GM21423 (cell line): ENCODE results near the gene PTPRK.

Experiments
- ATAC-seq: cut with Tn5 transposase; IDR thresholded peaks from one replicate; pipeline ENCODE4 v1.9.1; 2021; ENCODE audit warnings: mild to moderate bottlenecking, moderate library complexity; ENCODE audit not compliant: unreplicated experiment

The PTPRK gene

GRCh38 chr6:128252341-128253176, 267.8 kb downstream of the PTPRK start:
- ATAC-seq = peak; percentile 73

GRCh38 chr6:128251445-128252340, 268.7 kb downstream of the PTPRK start:
- no peak for ATAC-seq

- ATAC-seq = no peak
Observed at GRCh38 chr6:128250370-128251070, 269.9 kb downstream of the PTPRK start.

GRCh38 chr6:128249429-128249828, 271.0 kb downstream of the PTPRK start:
- ATAC-seq = no peak

GRCh38 chr6:128246472-128247260, 273.7 kb downstream of the PTPRK start:
- ATAC-seq = no peak

GRCh38 chr6:128244751-128245405, 275.5 kb downstream of the PTPRK start:
- ATAC-seq = no peak

- ATAC-seq = no peak
Observed at GRCh38 chr6:128242765-128243403, 277.5 kb downstream of the PTPRK start.

GRCh38 chr6:128241216-128241615, 279.2 kb downstream of the PTPRK start:
- ATAC-seq = peak; percentile 53

GRCh38 chr6:128240024-128240428, 280.4 kb downstream of the PTPRK start:
- peak; percentile 59 for ATAC-seq

- no peak for ATAC-seq
Observed at GRCh38 chr6:128239146-128239545, 281.3 kb downstream of the PTPRK start.

- ATAC-seq = no peak
Observed at GRCh38 chr6:128238225-128238624, 282.2 kb downstream of the PTPRK start.

- no peak for ATAC-seq
Observed at GRCh38 chr6:128235556-128235955, 284.8 kb downstream of the PTPRK start.

GRCh38 chr6:128233531-128233930, 286.9 kb downstream of the PTPRK start:
- ATAC-seq = no peak

GRCh38 chr6:128230267-128230989, 290.0 kb downstream of the PTPRK start:
- ATAC-seq = no peak

GRCh38 chr6:128225612-128226011, 294.8 kb downstream of the PTPRK start:
- no peak for ATAC-seq

- ATAC-seq = no peak
Observed at GRCh38 chr6:128216917-128217316, 303.5 kb downstream of the PTPRK start.

- ATAC-seq = no peak
Observed at GRCh38 chr6:128209771-128210170, 310.6 kb downstream of the PTPRK start.

- no peak for ATAC-seq
Observed at GRCh38 chr6:128208851-128209580, 311.4 kb downstream of the PTPRK start.
